Effector CD4-positive, alpha-beta T cell (primary cell): ENCODE data around the gene HOXB7.

Source experiments
- DNase-seq: peaks from one replicate; pipeline ENCODE4 v3.0.0-alpha.2; 2020

HOXB7 gene

DNA sequence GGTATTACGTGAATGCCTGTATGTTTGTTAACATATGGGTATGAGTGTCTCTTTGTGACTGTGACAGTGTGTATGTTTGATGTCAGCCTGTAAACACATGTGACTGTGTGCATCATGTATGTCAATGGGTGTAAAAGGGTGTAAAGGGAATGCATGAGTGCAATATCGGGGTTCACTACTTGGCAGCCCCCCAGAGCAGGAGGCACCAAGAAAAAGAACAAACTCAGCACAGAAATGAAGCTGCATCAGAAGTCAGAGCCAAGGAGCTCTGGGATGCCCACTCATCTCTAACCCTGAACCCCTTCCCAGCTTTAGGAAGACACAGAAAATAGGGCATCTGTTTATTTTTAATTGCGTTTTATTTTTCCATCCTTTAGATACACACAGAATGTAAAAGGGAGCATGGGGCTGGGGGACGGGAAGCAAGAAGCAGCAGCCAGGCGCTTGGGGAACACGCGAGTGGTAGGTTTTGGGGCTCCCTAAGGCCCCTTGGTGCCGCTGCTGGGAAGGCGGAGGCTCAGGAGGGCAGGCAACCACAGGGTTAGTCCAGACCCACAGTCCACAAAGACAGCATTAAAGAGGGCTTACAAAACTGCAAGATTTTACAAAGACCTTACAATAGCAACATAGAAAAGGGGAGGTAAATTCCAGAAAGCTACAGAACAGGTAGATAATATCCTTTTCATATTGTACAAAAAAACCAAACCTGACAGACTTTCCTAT is 3.8 kb downstream of the HOXB7 start:
- no peak for DNase-seq

DNA sequence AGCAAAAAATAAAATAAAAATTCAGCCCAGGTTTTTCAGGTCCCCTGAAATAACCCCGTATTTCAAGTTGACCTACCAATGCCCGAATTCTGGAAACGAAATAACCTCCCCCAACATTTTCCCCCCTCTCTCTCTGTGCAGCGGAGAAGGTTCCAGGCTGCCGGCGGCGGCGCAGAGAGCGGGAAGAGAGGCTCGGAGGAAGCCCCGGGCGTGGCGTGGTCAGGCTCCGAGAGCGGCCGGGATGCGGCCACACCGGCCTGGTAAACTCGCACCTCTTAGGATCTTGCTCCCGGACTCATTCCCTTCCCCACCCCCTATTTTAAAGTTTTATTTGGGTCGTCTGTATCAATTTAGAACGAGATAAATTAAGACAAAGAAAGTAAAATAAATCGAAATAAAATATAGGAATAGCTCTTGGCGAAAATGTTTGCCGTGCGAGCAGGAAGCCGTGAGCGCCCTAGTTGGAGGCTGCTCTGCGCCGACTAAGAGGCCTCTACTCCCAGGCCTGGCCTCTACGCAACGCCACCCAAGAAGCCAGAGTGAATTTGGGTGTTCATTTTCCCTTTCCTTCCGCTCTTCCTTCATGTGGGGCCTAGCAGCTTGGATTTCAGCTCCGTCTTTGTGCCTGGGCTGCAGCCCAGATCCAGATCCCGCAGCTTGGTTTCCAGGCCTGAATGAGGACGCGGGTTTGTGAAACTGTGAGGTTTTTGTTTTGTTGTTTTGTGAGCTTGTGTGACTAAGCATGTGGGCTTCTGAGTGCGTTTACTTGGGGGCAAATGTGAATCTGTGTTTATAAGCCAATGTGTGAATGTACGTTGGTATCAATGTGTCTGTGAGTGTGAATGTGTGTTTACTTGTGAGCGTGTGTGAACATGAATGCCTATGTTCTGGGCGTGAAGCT is 4.6 kb downstream of the HOXB7 start:
- no peak for DNase-seq

DNA sequence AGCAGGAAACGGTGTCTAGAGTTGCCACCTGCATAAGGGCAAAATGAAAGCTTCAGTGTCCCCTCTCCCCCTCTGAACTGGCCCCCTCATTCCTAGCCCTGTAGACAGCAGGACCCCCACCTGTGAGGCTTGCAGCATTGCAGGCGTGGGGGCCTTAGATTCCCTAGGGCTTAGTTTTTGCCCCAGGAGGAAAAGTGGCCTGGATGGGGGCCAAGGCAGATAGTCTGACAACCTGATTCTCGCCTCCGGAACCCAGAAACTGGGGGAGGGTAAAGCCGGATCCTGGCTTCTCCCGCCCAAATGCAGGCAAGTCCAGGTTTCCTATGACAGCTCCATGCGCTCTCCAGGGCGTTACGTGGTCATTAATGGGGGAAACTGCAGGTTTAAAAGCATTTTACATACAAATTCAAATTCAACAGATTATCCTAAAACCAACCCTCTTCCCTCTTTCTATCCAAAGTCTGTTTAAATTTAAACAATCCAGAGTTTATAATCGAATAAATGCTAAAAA is 5.4 kb downstream of the HOXB7 start:
- no peak for DNase-seq

DNA sequence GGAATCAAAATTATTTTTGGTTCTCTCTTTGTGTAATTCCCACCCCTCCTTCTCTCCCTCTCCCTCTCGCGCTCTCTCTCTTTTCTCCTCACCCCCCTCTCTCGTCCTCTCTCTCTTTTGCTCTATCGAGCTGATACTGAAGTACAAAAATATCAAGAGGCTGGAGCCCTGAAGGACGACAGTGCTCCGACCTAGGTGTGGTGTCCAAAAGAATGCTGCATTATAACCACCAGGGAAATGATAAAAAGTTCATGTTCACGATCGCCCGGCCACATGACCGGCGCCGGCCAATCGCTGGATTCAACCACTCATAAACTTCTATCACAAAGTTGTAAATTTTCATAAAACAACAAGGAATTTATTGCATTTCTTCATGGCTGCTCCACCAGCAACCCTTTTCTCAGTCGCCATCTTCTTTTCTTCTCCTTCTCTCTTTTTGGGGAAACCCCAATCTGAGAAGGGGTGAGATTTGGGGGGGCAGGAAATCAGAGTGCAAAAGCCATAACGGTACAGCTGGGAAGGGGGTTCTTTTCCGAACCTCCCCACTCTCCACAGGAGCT is 6.0 kb downstream of the HOXB7 start, which contains the start of gene HOXB6:
TSS of gene HOXB6 (minus strand) at position 217 of the 560 bp plus-strand sequence. CDS start 6,836 bp downstream, outside the sequence.
- DNase-seq: no peak

DNA sequence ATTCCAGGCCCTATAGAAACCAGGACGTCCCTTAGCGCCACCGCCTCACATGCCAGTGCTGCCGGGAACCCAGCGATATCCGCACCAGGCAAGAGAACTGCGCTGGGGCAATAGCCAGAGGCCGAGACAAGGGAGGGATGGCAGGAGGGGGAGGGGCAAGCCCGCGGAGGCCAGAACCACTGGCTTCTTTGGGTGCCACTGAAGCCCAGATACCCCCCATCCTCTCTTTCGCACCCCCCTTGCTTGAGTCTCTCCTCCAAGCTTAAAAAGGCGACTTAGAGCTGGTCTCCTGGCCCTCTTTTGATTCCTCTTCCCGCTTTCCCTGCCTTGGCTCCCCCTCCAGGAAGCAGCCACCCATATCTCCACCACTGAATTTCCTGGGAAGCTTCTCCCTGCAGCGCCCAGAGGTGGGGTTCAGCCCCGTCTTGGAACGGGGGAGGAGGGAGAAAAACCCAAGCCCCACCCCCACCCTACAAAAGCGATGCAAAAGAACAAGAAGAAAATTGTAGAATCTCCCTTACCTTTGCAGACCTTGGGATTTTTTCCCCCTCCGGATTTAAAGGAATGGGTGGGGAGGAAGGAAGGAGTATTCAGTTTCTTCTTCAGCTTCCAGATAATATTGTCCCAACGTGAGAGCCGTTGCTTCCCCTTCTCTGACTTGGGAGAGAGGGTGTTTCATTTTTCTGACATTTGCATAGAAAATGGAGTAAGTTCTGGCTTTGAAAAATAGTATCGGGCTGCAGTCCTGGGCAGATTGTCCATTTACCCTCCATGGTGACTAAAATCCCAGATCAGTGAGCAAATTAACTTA is 6.7 kb downstream of the HOXB7 start:
- no peak for DNase-seq

DNA sequence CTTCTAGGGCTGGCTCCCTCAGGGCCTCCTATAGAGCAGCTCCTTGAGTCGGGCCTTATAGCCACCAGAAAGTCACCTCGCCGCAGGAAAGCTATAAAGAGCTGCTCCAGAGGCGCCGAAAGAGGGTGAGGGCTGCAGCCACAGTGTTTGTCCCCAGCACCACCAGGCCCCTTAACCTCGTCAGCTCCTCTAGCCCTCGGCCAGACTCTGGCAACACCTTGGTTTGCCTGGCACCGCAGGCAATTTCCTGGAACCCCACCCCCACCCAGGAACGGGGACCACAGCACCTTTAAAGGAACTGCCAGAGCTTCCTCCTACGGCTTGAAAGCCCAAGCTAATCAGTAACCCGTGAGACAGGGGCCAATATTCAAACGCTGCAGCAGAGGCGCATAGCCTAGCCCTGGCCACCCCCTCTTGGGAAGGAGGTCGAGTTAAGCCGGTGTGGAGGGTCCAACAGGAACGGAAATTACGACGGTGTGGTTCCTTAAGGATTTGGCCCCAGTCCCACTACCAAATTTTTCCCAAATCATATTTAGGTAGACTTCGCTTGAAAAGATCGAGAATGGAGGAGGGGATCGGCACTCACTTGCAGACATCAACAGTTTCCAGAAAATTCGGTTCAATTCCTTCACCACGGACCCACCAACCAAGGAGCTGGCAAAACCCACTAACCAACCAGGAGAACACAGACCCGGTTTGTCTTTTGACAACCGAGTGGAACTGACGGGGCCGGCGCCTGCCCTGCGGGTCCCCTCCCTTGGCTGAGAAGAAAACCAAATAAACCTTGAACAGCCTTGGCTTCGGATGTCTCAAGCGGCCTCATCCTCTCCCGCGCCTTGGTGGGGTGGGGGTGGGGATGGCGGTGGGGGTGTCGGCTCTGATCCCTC is 9.0 kb downstream of the HOXB7 start:
- DNase-seq: no peak

DNA sequence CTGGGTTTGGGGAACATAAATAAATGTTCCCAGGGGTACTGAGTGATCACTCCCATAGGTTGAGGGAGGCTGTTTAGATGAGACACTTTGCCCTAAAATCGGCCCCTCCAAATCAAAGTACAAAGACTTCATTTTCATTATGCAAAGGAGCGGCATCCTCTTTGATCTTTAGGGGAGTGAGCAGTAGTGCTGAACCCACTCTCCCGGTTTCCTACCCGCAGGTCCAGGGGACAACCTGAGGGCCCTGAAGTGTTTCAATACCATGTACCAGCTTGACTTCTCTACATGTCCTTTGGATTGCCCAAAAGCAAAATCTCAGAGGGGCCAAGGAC is 9.6 kb downstream of the HOXB7 start:
- no peak for DNase-seq

DNA sequence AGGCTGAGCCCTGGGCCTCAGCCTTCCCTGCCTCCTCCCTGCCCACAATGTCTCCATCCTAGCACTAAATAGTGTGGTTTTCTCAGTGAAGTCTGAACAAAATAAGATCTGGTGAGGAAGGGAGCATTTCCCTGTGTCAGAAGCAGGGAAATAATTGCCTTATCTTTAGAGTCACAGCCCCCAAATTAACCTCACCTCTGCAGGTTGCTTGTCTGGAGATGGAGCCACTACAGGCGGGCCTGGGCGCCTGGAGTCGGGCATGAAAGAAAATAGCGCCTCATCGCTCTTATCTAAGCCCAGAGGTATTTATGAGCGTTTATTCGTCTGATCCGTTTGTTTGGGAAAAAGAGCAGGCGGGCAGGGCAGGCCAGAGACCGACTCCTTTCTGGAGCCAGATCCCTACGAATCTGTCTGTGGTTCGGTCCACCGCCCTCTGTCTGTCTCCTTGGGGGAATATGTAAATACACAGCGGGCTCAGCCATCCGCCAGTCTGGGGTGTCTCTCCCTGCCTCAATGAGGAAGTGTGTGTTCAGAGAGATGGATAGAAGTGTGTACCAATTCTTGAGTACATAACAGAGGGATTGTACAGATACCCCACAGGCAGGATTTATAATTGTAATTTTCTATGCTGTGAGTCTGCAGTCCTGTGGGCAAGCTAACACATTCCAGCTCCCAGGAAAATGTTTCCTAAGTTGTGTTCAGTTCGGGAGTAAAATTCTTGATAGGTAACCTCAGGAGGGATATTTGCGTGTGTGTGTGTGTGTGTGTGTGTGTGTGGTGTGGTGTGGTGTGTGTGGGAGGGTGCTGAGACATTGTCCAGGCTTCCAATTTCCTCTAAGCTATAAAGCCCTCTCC is 10.3 kb downstream of the HOXB7 start:
- DNase-seq: no peak

DNA sequence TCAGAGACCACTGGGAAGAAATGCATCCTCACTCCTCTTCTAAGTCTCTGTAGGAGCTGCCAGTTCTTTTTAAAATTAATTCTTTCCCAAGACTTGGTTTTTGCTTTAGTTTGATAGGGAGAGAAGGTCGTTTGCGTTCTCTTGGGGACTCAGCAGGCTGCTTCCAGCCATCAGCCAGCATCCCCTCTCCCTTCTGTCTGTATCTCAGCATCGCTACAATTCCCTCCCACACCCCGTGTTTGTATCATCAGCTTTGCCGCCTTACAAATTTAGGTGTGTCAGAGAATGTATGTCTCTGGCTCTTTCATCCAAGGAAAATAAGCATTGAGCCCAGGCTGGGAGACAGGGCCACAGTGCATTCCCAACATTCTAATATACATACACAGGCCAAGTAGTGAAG is 11.5 kb downstream of the HOXB7 start:
- DNase-seq: no peak

DNA sequence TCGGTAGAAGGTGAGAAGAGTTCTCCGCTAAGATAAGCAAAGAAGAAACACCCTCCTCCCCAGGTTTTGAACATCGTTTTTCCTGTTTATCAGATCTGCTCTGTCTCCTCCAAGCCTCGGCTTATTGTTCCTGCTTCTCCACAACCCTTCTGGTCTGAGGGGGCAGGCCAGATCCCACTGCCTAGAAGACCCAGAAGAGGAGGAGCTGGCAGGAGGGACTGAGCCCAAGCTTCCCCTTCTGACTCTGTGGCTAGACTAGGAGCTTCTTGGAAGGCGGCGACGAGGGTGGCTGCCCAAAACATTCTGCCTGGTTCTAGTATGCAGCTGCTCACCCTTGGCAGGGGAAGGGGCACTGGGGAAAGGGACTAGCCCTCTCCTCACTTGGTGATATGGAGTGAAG is 12.1 kb downstream of the HOXB7 start:
- no peak for DNase-seq

DNA sequence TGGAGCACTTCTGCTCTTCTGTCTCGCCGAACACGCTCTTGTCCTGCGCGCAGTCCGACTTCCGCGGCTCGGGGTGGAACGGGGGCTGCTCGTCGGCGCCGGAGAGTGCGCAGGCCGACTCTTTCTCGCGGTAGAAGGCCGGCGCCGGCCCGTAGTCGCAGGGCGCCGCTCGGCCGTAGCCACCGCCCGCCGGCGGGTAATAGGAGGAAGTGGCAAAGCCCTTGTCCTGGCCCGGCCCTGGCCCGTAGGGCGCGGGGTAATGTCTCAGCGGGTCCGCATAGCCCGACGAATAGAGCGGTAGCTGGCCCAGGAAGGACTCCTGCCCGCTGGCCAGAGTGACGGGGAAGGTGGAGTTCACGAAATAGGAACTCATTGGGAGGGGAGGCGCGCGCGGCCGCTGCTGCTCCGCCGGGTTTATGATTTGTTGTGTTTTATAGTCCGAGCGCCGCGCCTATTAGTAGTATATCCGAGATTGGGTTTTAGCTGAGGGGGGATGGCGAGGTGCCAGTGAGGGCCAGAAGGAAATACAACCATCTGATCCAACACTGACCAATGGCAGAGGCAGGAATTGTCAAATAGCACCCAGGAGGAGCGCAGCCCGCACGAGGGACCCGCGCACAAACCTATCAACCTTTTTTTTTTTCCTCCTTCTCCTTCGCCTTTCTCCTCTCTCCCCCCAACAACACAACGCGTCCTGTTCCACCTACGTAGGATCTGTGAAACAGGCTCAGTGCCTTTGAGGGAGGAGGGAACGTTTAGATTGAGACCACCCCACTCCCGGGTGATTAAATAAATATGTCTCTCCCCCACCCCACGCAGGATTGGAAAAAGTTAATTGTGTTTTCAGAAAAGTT is 12.8 kb downstream of the HOXB7 start:
- no peak for DNase-seq

DNA sequence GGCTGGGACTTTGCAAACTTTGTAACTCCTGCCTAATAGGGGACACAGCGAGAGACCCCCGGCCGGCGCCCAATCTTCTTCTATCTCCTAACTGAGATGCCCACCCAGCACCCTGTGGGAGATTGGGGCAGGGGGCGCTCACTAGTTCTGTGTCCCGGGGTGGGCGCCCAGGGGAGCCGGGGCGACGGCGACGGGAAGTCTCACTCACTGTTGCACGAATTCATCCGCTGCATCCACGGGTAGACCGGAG is 13.4 kb downstream of the HOXB7 start:
- DNase-seq: no peak

DNA sequence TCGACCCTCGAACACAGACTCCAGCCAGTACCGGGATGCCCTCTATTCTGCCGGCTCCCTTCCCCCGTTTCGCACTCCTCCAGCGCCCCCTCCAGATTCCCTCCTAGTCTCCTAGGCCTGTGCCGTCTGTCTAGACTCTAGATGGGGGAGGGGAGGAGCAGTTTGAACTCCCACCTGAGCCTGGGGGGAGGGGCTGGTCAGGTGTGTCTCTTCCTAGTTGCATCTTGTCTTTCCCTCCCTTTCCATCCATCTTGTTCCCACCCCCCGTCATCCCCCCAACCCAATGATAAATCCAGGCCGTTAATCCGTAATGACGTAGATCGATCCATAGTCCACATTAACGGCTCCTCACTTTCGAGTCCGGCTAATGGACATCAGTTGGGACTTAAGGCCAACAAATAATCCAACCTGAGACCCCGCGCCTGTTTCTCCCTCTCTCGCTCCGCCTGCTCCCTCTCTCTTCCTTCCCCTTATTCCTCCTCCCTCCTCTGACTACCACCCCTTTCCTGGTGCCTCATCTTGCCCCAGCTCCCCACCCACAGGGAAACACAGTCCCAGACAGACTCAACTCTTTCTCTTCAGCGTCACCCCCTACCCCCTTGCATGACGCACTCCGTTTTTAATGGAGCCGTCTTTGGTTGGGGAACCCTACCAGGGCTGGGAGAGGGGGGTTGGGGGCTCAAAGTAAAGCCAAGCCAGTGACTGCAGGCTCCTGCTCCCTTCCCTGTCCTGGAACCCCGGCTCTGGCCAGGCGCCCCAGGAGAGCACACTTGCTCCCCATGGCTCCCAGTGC is 13.9 kb downstream of the HOXB7 start:
- no peak for DNase-seq

DNA sequence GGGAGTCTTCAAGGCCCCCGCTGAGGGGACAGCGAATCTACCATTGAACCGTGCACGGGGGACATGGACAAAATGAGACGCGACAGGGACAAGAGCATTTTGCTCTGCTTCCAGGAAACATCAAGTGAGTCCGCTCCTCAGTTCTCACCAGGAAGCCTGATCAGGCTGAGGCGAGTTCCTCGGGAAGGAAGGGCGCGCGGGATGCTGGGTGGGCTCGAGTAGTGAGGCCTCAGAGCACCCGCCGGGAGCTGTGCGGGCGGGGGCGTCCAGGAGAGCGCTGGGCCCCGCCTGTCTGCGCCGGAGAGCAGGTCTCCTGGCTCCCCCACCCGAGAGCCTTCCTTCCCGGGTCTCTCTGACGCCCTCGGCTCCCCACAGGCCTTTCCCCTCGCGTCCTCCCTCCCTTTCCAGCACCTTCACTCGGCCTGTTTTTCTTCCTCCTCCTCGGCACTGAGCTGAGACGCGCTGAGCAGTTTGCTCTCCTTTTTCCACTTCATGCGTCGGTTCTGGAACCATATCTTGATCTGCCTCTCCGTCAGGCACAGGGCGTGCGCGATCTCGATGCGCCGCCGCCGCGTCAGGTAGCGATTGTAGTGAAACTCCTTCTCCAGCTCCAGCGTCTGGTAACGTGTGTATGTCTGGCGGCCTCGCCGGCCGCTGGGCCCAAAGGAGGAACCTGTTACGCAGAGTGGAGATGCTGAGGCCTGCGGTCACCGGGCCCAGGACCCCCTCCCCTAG is 14.7 kb downstream of the HOXB7 start:
- DNase-seq: no peak

DNA sequence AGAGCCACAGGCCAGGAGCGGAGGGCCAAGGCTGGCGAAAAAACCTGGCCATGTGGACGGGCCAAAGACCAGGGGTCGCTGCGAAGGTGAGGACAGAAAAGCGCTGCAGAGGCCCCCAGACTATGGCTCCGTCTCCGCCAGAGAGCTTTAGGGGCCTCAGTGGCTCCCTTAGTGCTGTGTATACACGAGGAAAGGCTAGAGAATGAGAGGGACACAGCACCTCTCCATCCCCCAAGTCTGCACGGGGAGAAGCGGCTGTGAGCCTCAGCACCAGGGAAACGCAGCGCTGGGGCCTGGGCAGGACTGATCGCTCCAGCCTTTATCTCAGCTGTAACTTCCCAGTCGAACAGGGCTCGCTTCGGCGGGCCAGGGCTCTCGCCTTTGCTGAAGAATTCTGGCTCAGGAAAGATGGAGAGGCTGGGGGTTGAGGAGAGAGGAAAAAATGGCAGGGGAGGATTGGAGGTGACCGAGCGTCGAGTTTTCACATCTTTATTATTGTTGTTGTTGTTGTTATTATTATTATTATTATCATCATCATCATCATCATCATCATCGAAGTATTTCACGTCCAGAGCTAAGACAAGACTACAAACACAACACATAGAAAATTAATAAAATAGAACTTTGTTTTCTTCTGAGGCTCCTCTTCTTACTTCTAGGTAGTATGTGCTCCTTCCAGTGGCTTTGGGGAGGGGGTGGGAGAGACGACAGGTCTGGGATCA is 15.4 kb downstream of the HOXB7 start:
- no peak for DNase-seq

DNA sequence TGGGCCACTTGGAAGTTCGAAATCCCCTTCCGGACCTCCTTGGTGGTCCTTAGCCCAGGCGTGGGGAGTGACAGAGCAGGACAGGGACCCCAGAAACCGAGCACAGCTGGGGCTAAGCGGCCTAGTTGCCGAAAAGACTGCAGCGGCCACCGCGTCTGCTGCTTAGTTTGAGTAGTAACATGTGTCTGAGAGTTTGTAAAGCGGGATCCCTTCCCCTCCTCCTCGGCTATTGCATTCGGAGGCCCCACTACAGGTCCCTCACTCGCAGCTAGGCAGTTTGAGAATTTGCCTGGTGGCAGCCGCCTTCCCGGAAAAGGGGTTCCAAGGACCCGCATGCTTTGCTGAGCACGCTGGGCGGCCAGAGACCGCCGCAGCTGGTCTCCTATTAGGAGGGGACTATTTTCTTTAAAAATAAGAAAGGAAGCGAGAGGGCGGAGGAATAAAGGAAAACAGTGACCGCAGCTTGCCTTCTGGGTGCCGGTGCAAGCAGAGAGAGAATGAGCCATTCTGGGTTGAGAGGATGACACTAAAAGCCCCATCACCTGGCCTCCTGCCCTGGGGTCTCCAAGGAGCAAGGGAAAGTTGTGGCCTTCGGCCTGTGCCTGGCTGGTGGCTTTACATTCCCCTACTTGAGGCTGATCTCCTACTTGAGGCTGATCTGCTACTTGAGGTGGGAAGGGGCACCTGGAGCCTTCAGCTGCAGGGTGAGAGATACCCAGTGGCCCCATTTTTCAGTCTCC is 16.1 kb downstream of the HOXB7 start:
- DNase-seq: no peak
